SK-N-MC (cell line): Measurements from ENCODE around the gene PVR.
"Not testable (repeated sequence)": the region's sequence is repeated elsewhere in the genome, so short reads cannot be mapped to it uniquely, and the experiment has no call there.

Experiments
- DNase-seq: peaks from one replicate; pipeline ENCODE4 v3.0.0-alpha.2; 2011; ENCODE audit warnings: low read depth, low spot score
- H3K27ac ChIP-seq: fragments of 200-600 bp; sonication (generic); 2 replicates; pipeline ENCODE4 v1.5.1; 2016; ENCODE audit warnings: mixed run types
- H3K36me3 ChIP-seq: fragments of 200-600 bp; sonication (generic); 2 replicates; pipeline ENCODE4 v1.6.1; 2017; ENCODE audit warnings: antibody characterized with exemption, low read length, mixed read lengths; ENCODE audit not compliant: insufficient read depth
- H3K4me3 ChIP-seq: fragments of 200-600 bp; sonication (generic); 2 replicates; pipeline ENCODE4 v1.5.1; 2016
- H3K9ac ChIP-seq: fragments of 200-600 bp; sonication (generic); 2 replicates; pipeline ENCODE4 v1.8.0; 2017; ENCODE audit warnings: mixed run types, mixed read lengths; ENCODE audit not compliant: insufficient read length
- H3K9me3 ChIP-seq: fragments of 200-600 bp; sonication (generic); 2 replicates; pipeline ENCODE4 v1.6.1; 2017; ENCODE audit warnings: low read depth, mild to moderate bottlenecking, antibody characterized with exemption, low read length, moderate library complexity, mixed read lengths
- EZH2 ChIP-seq: fragments of 200-600 bp; sonication (generic); IDR thresholded peaks from one replicate; pipeline ENCODE4 v1.6.1; 2017; ENCODE audit warnings: antibody characterized with exemption
- FOXP2 ChIP-seq: optimal IDR thresholded peaks from 2 replicates; pipeline ENCODE3; 2011; ENCODE audit warnings: mild to moderate bottlenecking, moderate library complexity; ENCODE audit not compliant: insufficient read depth; ENCODE audit errors: extremely low read length, control extremely low read depth
- POLR2AphosphoS5 ChIP-seq: IDR thresholded peaks from 2 replicates; pipeline ENCODE4 v1.6.1; 2012; ENCODE audit warnings: mild to moderate bottlenecking, low read depth, low read length, borderline replicate concordance

PVR gene

DNA sequence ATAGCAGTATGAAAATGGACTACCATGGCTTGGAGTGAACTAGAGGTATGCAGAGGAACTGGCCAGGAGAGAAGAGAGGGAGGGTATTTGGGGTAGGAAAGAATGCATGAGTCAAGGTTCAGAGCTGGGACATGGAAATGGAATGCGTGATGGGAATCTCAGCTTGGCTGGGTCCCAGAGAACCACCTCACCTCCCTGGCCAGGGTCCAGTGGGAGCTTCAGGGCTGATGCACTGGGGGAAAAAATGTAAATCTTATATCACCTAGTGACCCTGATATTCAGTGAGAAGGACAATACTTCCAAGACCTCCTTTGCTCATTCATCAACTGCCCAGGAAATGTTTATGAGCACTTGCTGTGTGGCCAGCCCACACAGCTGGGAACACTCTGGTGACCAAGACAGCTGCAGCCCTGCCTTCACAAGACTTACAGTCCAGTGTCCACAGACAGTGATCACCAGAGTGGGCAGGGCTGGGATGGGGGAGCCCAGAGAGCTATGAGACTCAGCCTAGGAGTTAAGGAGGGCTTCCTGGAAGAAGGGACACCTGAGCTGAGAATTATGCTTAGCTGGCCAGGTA, 17.6 kb upstream of the PVR start:
- no peak for TF ChIP-seq POLR2AphosphoS5
- no peak for TF ChIP-seq EZH2
- TF ChIP-seq FOXP2, result no peak
- no peak overlapping the region for H3K27ac ChIP-seq
- H3K9ac ChIP-seq, result no peak overlapping the region
- DNase-seq, result no peak
- no peaks in the 10 kb centered on the region for H3K9me3 ChIP-seq
- H3K4me3 ChIP-seq, result no peak overlapping the region
- H3K36me3 ChIP-seq, result no peaks in the 10 kb centered on the region

DNA sequence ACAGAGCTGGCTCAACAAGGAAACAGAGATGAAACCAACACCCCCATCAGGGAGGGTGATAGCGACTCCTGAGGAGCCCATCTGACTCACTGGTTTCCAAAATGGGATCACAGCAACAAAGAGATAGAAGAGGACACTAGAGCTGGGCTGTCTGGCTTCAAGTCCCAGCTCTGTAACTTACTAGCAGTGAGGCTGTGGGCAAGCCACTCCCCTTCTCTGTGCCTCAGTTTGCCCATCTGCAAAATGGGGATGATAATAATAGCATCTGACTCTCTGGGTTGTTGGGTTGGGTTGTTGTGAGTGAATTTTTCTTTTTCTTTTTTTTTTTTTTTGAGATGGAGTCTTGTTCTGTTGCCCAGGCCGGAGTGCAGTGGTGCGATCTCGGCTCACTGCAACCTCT, 16.1 kb upstream of the PVR start:
- no peaks in the 10 kb centered on the region for H3K36me3 ChIP-seq
- no peak for TF ChIP-seq FOXP2
- TF ChIP-seq POLR2AphosphoS5, result no peak
- TF ChIP-seq EZH2, result no peak
- H3K27ac ChIP-seq, result no peak overlapping the region
- H3K4me3 ChIP-seq, result no peak overlapping the region
- no peak for DNase-seq
- H3K9ac ChIP-seq, result no peak overlapping the region
- H3K9me3 ChIP-seq, result no peaks in the 10 kb centered on the region

GRCh38 chr19:44628793-44629192, 14.9 kb upstream of the PVR start:
- H3K9me3 ChIP-seq, result no peaks in the 10 kb centered on the region
- H3K27ac ChIP-seq, result no peak overlapping the region
- H3K4me3 ChIP-seq, result no peak overlapping the region
- H3K9ac ChIP-seq, result no peak overlapping the region
- TF ChIP-seq POLR2AphosphoS5, result no peak
- TF ChIP-seq FOXP2, result no peak
- TF ChIP-seq EZH2, result no peak
- H3K36me3 ChIP-seq, result no peaks in the 10 kb centered on the region
- no peak for DNase-seq

DNA sequence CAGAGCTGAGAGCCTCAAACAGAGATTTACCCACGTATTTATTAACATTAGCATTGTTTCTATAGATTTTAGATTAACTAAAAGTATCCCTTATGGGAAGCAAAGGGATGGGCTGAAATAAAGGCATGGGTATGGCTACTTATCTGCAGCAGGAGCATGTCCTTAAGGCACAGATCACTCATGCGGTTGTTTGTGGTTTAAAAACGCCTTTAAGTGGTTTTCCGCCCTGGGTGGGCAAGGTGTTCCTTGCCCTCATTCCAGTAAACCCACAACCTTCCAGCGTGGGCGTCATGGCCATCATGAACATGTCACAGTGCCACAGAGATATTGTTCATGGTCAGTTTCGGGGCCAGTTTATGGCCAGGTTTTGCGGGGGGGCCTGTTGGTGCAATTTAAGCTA, 12.1 kb upstream of the PVR start:
- H3K27ac ChIP-seq, H3K9me3 ChIP-seq, H3K9ac ChIP-seq, H3K36me3 ChIP-seq, DNase-seq, H3K4me3 ChIP-seq: not testable (repeated sequence)

DNA sequence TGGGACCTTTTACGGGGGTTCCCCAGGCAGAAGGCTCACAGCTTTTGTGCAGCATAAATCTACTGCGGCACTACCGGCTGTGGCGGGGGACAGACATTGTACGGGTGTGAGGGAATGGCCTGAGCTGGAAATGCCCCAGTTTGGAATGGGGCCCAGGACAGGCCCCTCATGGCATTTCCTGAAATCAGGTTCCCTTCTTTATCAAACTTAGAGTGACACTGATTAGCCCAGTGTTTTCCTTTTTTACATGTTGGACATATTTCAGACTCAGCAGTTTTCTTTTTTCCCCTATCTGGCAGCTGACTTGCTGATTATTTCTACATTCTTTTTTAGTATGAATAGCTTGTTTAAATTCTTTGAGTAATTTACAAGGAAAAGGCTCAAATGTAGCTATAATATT, 9.7 kb upstream of the PVR start:
- H3K9ac ChIP-seq, DNase-seq, H3K36me3 ChIP-seq, H3K9me3 ChIP-seq: not testable (repeated sequence)
- peak overlapping the region; percentile 83 for H3K27ac ChIP-seq
- H3K4me3 ChIP-seq, result peak overlapping the region; percentile 48

- peaks cover 6% of the 10 kb centered on the region; the same call in 1 of the 2 replicates for H3K9me3 ChIP-seq
- no peak overlapping the region for H3K4me3 ChIP-seq
- no peak for DNase-seq
- no peaks in the 10 kb centered on the region for H3K36me3 ChIP-seq
- peak overlapping the region; percentile 83 for H3K27ac ChIP-seq
- H3K9ac ChIP-seq, result no peak overlapping the region
- TF ChIP-seq POLR2AphosphoS5 (no peak), EZH2 (no peak), FOXP2 (no peak)
Observed at GRCh38 chr19:44634785-44635184, 8.9 kb upstream of the PVR start.

DNA sequence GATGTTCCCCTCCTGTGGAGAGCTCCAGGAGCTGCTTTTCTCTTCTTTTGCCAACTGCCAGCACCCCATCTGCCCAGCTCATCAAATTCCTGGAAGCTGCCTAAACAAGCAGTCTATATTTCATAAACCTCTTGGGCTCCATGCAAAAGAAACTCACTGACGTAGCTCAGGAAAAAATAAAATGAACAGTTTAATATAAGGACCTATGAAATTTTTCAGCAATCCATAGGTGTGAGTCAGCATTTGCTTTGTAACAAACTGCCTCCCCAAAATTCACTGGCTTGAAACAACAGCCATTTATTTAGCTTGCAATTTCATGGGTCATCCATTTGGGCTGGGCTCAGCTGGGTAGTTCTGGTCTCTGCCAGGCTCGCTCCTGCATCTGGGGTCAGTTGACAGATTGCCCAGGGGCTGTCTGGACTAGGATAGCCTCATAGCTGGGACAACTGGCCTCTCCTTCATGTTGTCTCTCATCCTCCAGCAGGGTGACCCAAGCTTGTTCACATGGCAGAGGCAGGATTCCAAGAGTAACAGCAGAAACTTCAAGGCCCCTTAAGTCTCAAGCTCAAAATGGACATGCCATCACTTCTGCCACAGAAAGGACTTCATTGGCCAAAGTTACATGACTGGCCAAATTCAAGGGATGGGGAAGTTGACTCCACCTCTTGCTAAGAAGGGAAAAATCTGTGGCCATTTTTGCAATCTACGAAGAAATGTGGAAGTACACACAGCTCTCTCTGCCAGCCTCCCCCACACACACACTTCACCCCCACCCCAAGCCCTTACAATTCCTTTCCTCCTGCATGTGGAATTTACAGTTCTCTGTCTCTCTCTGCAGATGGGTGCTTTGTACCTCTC, 7.9 kb upstream of the PVR start:
- no peaks in the 10 kb centered on the region for H3K36me3 ChIP-seq
- no peak for DNase-seq
- TF ChIP-seq POLR2AphosphoS5 (no peak), FOXP2 (no peak), EZH2 (no peak)
- no peak overlapping the region for H3K9ac ChIP-seq
- H3K9me3 ChIP-seq, result peaks cover 6% of the 10 kb centered on the region; the same call in 1 of the 2 replicates
- H3K27ac ChIP-seq, result peak overlapping the region; percentile 22
- H3K4me3 ChIP-seq, result no peak overlapping the region

- Histone ChIP-seq H3K9ac (no peak overlapping the region), H3K36me3 (no peaks in the 10 kb centered on the region), H3K27ac (no peak overlapping the region), H3K9me3 (peaks cover 6% of the 10 kb centered on the region; the same call in 1 of the 2 replicates), H3K4me3 (no peak overlapping the region)
- no peak for TF ChIP-seq POLR2AphosphoS5
- no peak for TF ChIP-seq EZH2
- TF ChIP-seq FOXP2, result no peak
- DNase-seq, result no peak
Observed at GRCh38 chr19:44636439-44637389, 7.0 kb upstream of the PVR start.

DNA sequence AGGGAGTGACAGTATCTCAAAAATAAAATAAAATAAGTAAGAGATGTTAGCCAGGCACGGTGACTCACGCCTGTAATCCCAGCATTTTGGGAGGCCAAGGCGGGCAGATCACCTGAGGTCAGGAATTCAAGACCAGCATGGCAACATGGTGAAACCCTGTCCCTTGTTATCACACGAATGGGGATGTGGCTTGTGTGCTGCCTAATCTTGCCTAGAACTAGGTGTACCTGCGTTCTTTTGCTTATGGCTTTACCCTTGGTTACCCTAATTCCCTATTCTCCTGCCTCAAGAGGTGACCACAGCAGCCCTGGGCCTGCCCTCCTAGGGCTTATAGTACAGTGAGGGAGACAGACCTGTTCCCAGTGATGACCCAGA, 6.3 kb upstream of the PVR start:
- Histone ChIP-seq H3K4me3 (no peak overlapping the region), H3K36me3 (no peaks in the 10 kb centered on the region), H3K27ac (no peak overlapping the region), H3K9me3 (peaks cover 6% of the 10 kb centered on the region; the same call in 1 of the 2 replicates), H3K9ac (no peak overlapping the region)
- DNase-seq, result no peak
- TF ChIP-seq POLR2AphosphoS5, result no peak
- TF ChIP-seq FOXP2, result no peak
